ENCODE data around the gene ALDOB. TPM values are rescaled to one million over a fixed set of nuclear protein-coding genes. Genes with fewer than 3 reads are reported as not detected.

Gene ALDOB
- total RNA-seq, 2 experiments from 2014 or later = not detected

- H3K36me3 Mint-ChIP-seq (ENCODE audit: low read depth) = no peaks in the 10 kb centered on the region
- no peak for ATAC-seq
- no peak for TF ChIP-seq CTCF (IDR thresholded peaks at IDR 0.05)
- no peak for DNase-seq
- POLR2A ChIA-PET = no interaction called here
- peaks cover 4% of the 10 kb centered on the region for H3K4me1 Mint-ChIP-seq (ENCODE audit: low read depth)
- no peak overlapping the region for H3K27ac Mint-ChIP-seq
- peaks cover 52% of the 10 kb centered on the region for H3K27me3 Mint-ChIP-seq
- H3K9me3 Mint-ChIP-seq = peaks cover 2% of the 10 kb centered on the region
- no peak overlapping the region for H3K4me3 Mint-ChIP-seq
- intact Hi-C loops (cut with micrococcal nuclease) = no loop called here
- CTCF ChIA-PET = interaction anchor here (1.0 to 1.9 kb wide), 4 partner anchors 11 to 83 kb away, joined by 3 to 7 read pairs (median 5); partner anchors contain the start of gene ALDOB
These were observed 11.2 kb upstream of the ALDOB start for GRCh38 chr9:101446732-101447131.

- POLR2A ChIA-PET = no interaction called here
- Mint-ChIP-seq H3K36me3 (ENCODE audit: low read depth) (no peaks in the 10 kb centered on the region), H3K4me1 (ENCODE audit: low read depth) (peaks cover 4% of the 10 kb centered on the region), H3K9me3 (no peaks in the 10 kb centered on the region), H3K4me3 (no peak overlapping the region), H3K27ac (no peak overlapping the region), H3K27me3 (peaks cover 48% of the 10 kb centered on the region)
- ATAC-seq (no peak), DNase-seq (no peak)
- intact Hi-C loops (cut with micrococcal nuclease) = no loop called here
- TF ChIP-seq CTCF (IDR thresholded peaks at IDR 0.05) = no peak
- CTCF ChIA-PET = interaction anchor here (1.0 to 1.9 kb wide), 4 partner anchors 10 to 85 kb away, joined by 3 to 7 read pairs (median 5); partner anchors contain the start of gene ALDOB
These were observed 9.9 kb upstream of the ALDOB start for GRCh38 chr9:101445353-101446029.

- no peak for TF ChIP-seq CTCF (IDR thresholded peaks at IDR 0.05)
- intact Hi-C loops (cut with micrococcal nuclease) = no loop called here
- H3K9me3 Mint-ChIP-seq = no peaks in the 10 kb centered on the region
- no peaks in the 10 kb centered on the region for H3K4me1 Mint-ChIP-seq (ENCODE audit: low read depth)
- no peaks in the 10 kb centered on the region for H3K36me3 Mint-ChIP-seq (ENCODE audit: low read depth)
- ChIA-PET POLR2A (no interaction called here), CTCF (interaction anchor here (1.5 kb wide), 1 partner anchor 18 kb away, joined by 3 read pairs; no protein-coding TSS in a partner anchor)
- H3K27me3 Mint-ChIP-seq = peaks cover 41% of the 10 kb centered on the region
- no peak overlapping the region for H3K27ac Mint-ChIP-seq
- no peak overlapping the region for H3K4me3 Mint-ChIP-seq
- ATAC-seq (no peak), DNase-seq (no peak)
These were observed 7.8 kb upstream of the ALDOB start for GRCh38 chr9:101443364-101443771.

- ChIA-PET POLR2A (no interaction called here), CTCF (interaction anchor here (1.5 kb wide), 1 partner anchor 18 kb away, joined by 3 read pairs; no protein-coding TSS in a partner anchor)
- no peak overlapping the region for H3K4me3 Mint-ChIP-seq
- no peak for DNase-seq
- intact Hi-C loops (cut with micrococcal nuclease) = no loop called here
- no peaks in the 10 kb centered on the region for H3K4me1 Mint-ChIP-seq (ENCODE audit: low read depth)
- peaks cover 38% of the 10 kb centered on the region for H3K27me3 Mint-ChIP-seq
- H3K9me3 Mint-ChIP-seq = no peaks in the 10 kb centered on the region
- no peak overlapping the region for H3K27ac Mint-ChIP-seq
- TF ChIP-seq CTCF (IDR thresholded peaks at IDR 0.05) = no peak
- ATAC-seq = no peak
- no peaks in the 10 kb centered on the region for H3K36me3 Mint-ChIP-seq (ENCODE audit: low read depth)
These were observed 7.2 kb upstream of the ALDOB start for GRCh38 chr9:101442736-101443135.

GRCh38 chr9:101442318-101442717 is 6.7 kb upstream of the ALDOB start:
- Mint-ChIP-seq H3K36me3 (ENCODE audit: low read depth) (no peaks in the 10 kb centered on the region), H3K4me1 (ENCODE audit: low read depth) (no peaks in the 10 kb centered on the region), H3K9me3 (no peaks in the 10 kb centered on the region), H3K27me3 (peaks cover 41% of the 10 kb centered on the region), H3K27ac (no peak overlapping the region), H3K4me3 (no peak overlapping the region)
- DNase-seq (no peak), ATAC-seq (no peak)
- intact Hi-C loops (cut with micrococcal nuclease) = no loop called here
- ChIA-PET POLR2A (no interaction called here), CTCF (interaction anchor here (1.5 to 1.9 kb wide), 3 partner anchors 10 to 19 kb away, joined by 3 to 5 read pairs (median 5); no protein-coding TSS in a partner anchor)
- no peak for TF ChIP-seq CTCF (IDR thresholded peaks at IDR 0.05)

All from activated CD8-positive, alpha-beta T cell treated with anti-CD3 and anti-CD28 coated beads for 36 hours (primary cell).